ENCODE results near the gene RFX8. TPM values are rescaled to one million over a fixed set of nuclear protein-coding genes. Genes with fewer than 3 reads are reported as not detected.

The RFX8 gene
- polyA plus RNA-seq, 2 of the 4 experiments (the other 2 are of a cell fraction): not detected

DNA sequence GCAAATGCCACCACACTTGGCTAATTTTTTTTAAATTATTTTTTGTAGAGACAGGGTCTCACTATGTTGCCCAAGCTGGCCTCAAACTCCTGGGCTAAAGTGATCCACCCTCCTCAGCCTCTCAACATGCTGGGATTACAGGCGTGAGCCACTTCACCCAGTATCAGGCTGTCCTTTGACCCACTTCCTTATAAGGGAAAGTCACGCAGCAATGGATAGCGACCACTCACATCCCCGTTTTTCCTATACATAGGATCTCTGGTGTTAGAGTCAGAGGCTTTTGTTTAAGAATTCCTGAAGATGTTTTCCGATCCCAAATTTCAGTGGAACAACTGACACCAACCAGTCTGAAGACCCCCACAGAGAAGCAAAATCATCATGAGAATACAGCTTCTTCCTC is 41.4 kb upstream of the RFX8 start:
- peak overlapping the region; percentile 89 to 93 for H3K27ac ChIP-seq
- H3K4me2 ChIP-seq: no peak overlapping the region
- ATAC-seq: no peak
- FAIRE-seq: no peak
- H3K9me3 ChIP-seq: peaks cover 14% of the 10 kb centered on the region
- WGBS (ENCODE audit: missing lambda C conversion rate): 93% methylated on average over 5 of the region's 5 CpGs
- no peak overlapping the region for H3K4me3 ChIP-seq
- CTCF ChIA-PET: interaction anchor here (1.3 to 2.2 kb wide), 3 partner anchors 97 to 315 kb away, joined by 3 to 6 read pairs (median 3); no protein-coding TSS in a partner anchor
- POLR2A ChIA-PET: no interaction called here
- TF ChIP-seq MAFK (IDR thresholded peaks at IDR 0.05; ENCODE audit: partially characterized antibody): no peak
- TF ChIP-seq, protein P1, sequence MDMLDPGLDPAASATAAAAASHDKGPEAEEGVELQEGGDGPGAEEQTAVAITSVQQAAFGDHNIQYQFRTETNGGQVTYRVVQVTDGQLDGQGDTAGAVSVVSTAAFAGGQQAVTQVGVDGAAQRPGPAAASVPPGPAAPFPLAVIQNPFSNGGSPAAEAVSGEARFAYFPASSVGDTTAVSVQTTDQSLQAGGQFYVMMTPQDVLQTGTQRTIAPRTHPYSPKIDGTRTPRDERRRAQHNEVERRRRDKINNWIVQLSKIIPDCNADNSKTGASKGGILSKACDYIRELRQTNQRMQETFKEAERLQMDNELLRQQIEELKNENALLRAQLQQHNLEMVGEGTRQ (IDR thresholded peaks at IDR 0.05): no peak
- no peak for TF ChIP-seq RAD21 (conservative IDR thresholded peaks at IDR 0.05 in 1 of 2, IDR thresholded peaks at IDR 0.05 in 1 of 2)
- no peak for TF ChIP-seq FOXS1 (CRISPR knock-in tag; IDR thresholded peaks at IDR 0.05)
- TF ChIP-seq KDM1A (IDR thresholded peaks at IDR 0.05; ENCODE audit: low read depth): no peak
- H3K4me1 ChIP-seq: peaks cover 38% of the 10 kb centered on the region
- no peak for DNase-seq (ENCODE audit: low read depth in 1 of 2, low spot score in 1 of 2)

DNA sequence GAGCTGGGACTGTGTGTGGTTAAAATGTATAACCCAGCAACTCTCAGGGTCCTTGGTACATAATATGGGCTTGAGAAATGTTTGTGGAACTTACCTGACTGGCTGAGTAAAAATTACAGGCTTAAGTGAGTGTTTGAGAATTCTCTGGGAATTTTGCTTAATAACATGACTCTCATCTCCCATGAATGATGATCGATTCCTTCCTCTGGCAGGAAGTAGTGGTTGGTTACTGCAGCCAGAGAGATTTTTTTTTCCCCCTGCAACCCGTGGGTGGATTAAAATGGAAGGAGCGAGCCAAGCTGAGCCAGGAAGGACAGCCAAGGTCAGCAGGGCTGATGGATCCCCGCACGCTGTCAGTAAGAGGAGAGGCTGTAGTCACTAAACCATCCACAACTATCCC is 40.6 kb upstream of the RFX8 start:
- FAIRE-seq: no peak
- ChIA-PET CTCF (interaction anchor here (0.8 to 1.2 kb wide), 2 partner anchors 33 to 97 kb away, joined by 3 read pairs; no protein-coding TSS in a partner anchor), POLR2A (no interaction called here)
- Histone ChIP-seq H3K4me3 (no peak overlapping the region), H3K4me1 (peaks cover 38% of the 10 kb centered on the region), H3K4me2 (no peak overlapping the region), H3K27ac (peak overlapping the region; percentile 89 to 93; a peak in 5 of 6 replicates), H3K9me3 (peaks cover 14% of the 10 kb centered on the region)
- WGBS (ENCODE audit: missing lambda C conversion rate): 93% methylated on average over 5 of the region's 5 CpGs
- no peak for ATAC-seq
- DNase-seq (ENCODE audit: low read depth in 1 of 2, low spot score in 1 of 2): no peak
- TF ChIP-seq HOXB13 (CRISPR knock-in tag; IDR thresholded peaks at IDR 0.05; ENCODE audit: low read depth): no peak
- TF ChIP-seq RCOR1 (IDR thresholded peaks at IDR 0.05; ENCODE audit: low read depth, low read length): no peak
- TF ChIP-seq, protein P2, sequence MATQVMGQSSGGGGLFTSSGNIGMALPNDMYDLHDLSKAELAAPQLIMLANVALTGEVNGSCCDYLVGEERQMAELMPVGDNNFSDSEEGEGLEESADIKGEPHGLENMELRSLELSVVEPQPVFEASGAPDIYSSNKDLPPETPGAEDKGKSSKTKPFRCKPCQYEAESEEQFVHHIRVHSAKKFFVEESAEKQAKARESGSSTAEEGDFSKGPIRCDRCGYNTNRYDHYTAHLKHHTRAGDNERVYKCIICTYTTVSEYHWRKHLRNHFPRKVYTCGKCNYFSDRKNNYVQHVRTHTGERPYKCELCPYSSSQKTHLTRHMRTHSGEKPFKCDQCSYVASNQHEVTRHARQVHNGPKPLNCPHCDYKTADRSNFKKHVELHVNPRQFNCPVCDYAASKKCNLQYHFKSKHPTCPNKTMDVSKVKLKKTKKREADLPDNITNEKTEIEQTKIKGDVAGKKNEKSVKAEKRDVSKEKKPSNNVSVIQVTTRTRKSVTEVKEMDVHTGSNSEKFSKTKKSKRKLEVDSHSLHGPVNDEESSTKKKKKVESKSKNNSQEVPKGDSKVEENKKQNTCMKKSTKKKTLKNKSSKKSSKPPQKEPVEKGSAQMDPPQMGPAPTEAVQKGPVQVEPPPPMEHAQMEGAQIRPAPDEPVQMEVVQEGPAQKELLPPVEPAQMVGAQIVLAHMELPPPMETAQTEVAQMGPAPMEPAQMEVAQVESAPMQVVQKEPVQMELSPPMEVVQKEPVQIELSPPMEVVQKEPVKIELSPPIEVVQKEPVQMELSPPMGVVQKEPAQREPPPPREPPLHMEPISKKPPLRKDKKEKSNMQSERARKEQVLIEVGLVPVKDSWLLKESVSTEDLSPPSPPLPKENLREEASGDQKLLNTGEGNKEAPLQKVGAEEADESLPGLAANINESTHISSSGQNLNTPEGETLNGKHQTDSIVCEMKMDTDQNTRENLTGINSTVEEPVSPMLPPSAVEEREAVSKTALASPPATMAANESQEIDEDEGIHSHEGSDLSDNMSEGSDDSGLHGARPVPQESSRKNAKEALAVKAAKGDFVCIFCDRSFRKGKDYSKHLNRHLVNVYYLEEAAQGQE (IDR thresholded peaks at IDR 0.05): no peak
- TF ChIP-seq CBX8 (IDR thresholded peaks at IDR 0.05): no peak
- no peak for TF ChIP-seq CHD4 (IDR thresholded peaks at IDR 0.05; ENCODE audit: borderline replicate concordance)
- no peak for TF ChIP-seq ESRRA (IDR thresholded peaks at IDR 0.05; ENCODE audit: borderline replicate concordance, low read length)
- TF ChIP-seq CHD2 (IDR thresholded peaks at IDR 0.05; ENCODE audit: low read length, partially characterized antibody): no peak
- TF ChIP-seq GATA3 (IDR thresholded peaks at IDR 0.05; ENCODE audit: borderline replicate concordance): no peak
- TF ChIP-seq CEBPB (IDR thresholded peaks at IDR 0.05): no peak
- TF ChIP-seq HOXB5 (CRISPR knock-in tag; IDR thresholded peaks at IDR 0.05): no peak
- no peak for TF ChIP-seq JUNB (IDR thresholded peaks at IDR 0.05)
- no peak for TF ChIP-seq HOXA7 (CRISPR knock-in tag; IDR thresholded peaks at IDR 0.05)
- TF ChIP-seq MAFK (IDR thresholded peaks at IDR 0.05; ENCODE audit: partially characterized antibody): no peak
- TF ChIP-seq, protein P1 (IDR thresholded peaks at IDR 0.05): no peak
- no peak for TF ChIP-seq PHF8 (IDR thresholded peaks at IDR 0.05; ENCODE audit: borderline replicate concordance, low read depth)

DNA sequence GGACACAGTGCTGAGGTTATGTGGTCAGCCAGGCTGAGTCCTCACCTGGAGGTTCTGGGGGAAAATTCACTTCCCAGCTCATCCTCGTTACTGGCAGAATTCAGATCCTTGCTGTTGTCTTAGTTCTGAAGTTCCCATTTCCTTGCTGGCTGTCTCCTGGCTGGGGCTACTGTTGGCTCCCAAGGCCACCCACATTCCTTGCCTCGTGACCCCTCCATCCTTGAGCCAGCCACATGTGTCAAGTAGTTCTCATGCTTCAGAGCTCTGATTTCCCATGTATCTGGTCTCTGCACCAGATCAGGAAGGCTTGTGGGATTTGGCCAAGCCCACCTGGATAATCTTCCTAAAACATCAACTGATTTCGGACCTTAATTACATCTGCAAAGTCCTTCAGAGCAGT is 38.1 kb upstream of the RFX8 start:
- CTCF ChIA-PET: no interaction called here
- DNase-seq (ENCODE audit: low read depth in 1 of 2, low spot score in 1 of 2): no peak
- FAIRE-seq: no peak
- Histone ChIP-seq H3K4me2 (no peak overlapping the region), H3K4me1 (peaks cover 15% of the 10 kb centered on the region), H3K4me3 (no peak overlapping the region), H3K9me3 (peaks cover 14% of the 10 kb centered on the region), H3K27ac (no peak overlapping the region; a peak in 1 of 6 replicates)
- no peak for TF ChIP-seq EP300 (IDR thresholded peaks at IDR 0.05)
- TF ChIP-seq RFX5 (IDR thresholded peaks at IDR 0.05): no peak
- TF ChIP-seq RARB (CRISPR knock-in tag; IDR thresholded peaks at IDR 0.05): no peak
- ATAC-seq: no peak
- POLR2A ChIA-PET: no interaction called here
- 95% methylated on average over 3 of the region's 3 CpGs for WGBS (ENCODE audit: missing lambda C conversion rate)
